ENCODE measurements around the gene ABCG1. TPM values are rescaled to one million over a fixed set of nuclear protein-coding genes. Genes with fewer than 3 reads are reported as not detected.

ABCG1 gene
- 74.9 TPM for total RNA-seq
- long read RNA-seq, transcript ABCG1-205 (15 exons, 2,998 nt), result major isoform, 117 of 216 reads
- long read RNA-seq, transcript ABCG1-203 (15 exons, 3,034 nt), result minor isoform, 41 of 216 reads
- long read RNA-seq, partial matches to known transcripts, result 26 of 216 reads
- long read RNA-seq, other reads (novel, unspliced or antisense), result 31 of 216 reads

DNA sequence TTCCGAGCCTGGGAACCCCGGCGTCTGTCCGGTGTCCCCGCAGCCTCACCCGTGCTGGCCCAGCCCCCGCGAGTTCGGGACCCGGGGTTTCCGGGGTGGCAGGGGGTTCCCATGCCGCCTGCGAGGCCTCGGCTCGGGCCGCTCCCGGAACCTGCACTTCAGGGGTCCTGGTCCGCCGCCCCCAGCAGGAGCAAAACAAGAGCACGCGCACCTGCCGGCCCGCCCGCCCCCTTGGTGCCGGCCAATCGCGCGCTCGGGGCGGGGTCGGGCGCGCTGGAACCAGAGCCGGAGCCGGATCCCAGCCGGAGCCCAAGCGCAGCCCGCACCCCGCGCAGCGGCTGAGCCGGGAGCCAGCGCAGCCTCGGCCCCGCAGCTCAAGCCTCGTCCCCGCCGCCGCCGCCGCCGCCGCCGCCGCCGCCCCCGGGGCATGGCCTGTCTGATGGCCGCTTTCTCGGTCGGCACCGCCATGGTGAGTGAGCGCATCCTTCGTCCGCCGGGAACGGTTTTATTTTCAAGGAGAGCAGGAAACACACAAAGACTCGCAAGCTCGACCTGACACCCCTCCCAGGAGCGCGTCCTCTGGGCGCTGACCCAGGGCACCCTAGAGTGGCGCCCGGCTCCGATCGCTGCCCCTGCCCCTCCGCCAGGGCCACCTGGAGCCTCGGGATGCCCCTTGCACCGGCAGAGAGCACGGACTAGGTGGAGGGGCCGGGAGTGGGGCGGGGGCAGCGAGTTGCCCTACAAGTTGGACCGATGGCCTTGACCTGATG, at the start of gene ABCG1:
Gene ABCG1, plus strand, starts transcription at position 305 of the 770 bp plus-strand sequence. Its CDS starts 123 bp downstream, at position 428.
- intact Hi-C loops (cut with DNase I), result no loop called here
- Histone ChIP-seq H3K27me3 (ENCODE audit: low read depth) (no peaks in the 10 kb centered on the region), H3K4me1 (peaks cover 45% of the 10 kb centered on the region), H3K9me3 (no peaks in the 10 kb centered on the region), H3K4me3 (peak within 1 kb of the TSS; percentile 73), H3K27ac (peak within 1 kb of the TSS; percentile 86), H3K36me3 (no peaks in the 10 kb centered on the region)
- ATAC-seq (peak; percentile 73 to 83), DNase-seq (peak; percentile 71)
- TF ChIP-seq CTCF (IDR thresholded peaks at IDR 0.05), result no peak

DNA sequence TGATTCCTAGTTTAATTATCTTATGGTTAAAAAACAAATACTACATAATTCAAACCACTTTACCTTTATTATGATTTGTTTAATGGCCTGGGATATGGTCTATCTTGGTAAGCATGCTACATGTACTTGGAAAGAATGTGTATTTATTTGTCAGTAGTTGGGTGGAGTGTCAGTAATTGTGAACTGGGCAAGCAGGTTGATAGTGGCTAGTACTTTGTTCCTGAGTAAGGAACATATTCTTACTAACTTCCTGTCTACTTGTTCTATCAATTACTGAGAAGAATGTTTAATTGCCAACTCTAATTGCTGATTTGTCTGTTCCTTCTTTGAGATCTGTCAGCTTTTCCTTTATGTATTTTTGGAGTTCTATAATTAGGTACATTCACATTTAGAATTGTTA, 49.2 kb upstream of the ABCG1 start:
- H3K9me3 ChIP-seq, result no peaks in the 10 kb centered on the region
- H3K36me3 ChIP-seq, result no peaks in the 10 kb centered on the region
- DNase-seq (no peak), ATAC-seq (no peak)
- H3K4me1 ChIP-seq, result peaks cover 10% of the 10 kb centered on the region
- no peak for TF ChIP-seq CTCF (IDR thresholded peaks at IDR 0.05)
- H3K27ac ChIP-seq, result no peak overlapping the region
- intact Hi-C loops (cut with DNase I), result no loop called here
- H3K4me3 ChIP-seq, result no peak overlapping the region
- H3K27me3 ChIP-seq (ENCODE audit: low read depth), result no peaks in the 10 kb centered on the region

- Histone ChIP-seq H3K4me1 (peaks cover 10% of the 10 kb centered on the region), H3K4me3 (no peak overlapping the region), H3K36me3 (no peaks in the 10 kb centered on the region), H3K9me3 (no peaks in the 10 kb centered on the region), H3K27ac (no peak overlapping the region), H3K27me3 (ENCODE audit: low read depth) (no peaks in the 10 kb centered on the region)
- TF ChIP-seq CTCF (IDR thresholded peaks at IDR 0.05), result no peak
- intact Hi-C loops (cut with DNase I), result no loop called here
- ATAC-seq (peak; percentile 16 to 46), DNase-seq (no peak)
Observed at GRCh38 chr21:42171091-42172053, 47.6 kb upstream of the ABCG1 start.

DNA sequence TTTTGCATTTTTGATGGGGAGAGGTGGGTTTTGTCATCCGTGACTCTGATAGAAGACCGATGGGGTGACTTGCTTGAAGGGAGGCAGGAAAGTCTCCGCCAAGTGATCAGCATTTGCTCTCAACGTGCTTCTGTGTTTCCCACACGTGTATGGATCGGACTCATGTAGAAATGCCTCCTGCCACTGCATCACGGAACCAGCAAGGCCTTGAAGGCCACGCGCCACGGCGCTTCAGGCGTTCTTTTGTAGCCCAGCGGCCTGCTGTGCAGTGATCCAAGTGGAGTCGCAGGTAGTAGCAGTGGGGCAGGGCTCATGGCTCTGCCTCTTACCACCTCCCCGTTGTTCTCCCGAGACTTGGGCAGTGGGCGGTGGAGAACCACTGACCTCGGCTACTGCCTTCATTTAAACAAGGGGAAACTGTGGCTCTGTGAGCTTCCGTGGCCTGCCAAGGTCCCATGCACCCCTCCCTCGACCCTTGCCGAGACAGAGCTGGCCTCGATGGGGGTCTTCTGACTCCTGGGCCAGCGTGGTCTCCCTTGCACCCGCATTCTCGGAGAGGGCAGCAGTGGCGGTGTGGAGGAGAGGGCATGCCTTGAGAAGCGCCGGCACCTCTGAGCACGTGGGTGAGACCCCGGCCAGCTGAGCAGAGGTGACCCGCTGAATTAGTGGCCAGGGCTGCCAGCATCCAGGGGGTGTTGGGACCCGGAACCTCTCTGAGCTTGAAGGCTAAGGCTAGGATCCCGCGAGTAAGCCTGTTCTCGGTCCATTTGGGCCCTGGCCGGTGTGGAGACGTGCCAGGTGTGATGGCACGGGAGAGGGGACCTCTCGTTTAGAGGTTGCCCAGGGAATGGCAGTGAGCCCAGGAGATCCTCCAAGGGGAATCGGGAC, 46.1 kb upstream of the ABCG1 start:
- TF ChIP-seq CTCF (IDR thresholded peaks at IDR 0.05), result no peak
- Histone ChIP-seq H3K27ac (no peak overlapping the region), H3K4me1 (peaks cover 10% of the 10 kb centered on the region), H3K4me3 (no peak overlapping the region), H3K36me3 (no peaks in the 10 kb centered on the region), H3K27me3 (ENCODE audit: low read depth) (no peaks in the 10 kb centered on the region), H3K9me3 (no peaks in the 10 kb centered on the region)
- intact Hi-C loops (cut with DNase I), result no loop called here
- no peak for DNase-seq
- ATAC-seq, result no peak
